ENCODE measurements around the gene OSBPL6. TPM values are rescaled to one million over a fixed set of nuclear protein-coding genes. Genes with fewer than 3 reads are reported as not detected.

Gene OSBPL6
- total RNA-seq, 2 experiments from 2014 or later = 0.16 to 0.24 TPM

DNA sequence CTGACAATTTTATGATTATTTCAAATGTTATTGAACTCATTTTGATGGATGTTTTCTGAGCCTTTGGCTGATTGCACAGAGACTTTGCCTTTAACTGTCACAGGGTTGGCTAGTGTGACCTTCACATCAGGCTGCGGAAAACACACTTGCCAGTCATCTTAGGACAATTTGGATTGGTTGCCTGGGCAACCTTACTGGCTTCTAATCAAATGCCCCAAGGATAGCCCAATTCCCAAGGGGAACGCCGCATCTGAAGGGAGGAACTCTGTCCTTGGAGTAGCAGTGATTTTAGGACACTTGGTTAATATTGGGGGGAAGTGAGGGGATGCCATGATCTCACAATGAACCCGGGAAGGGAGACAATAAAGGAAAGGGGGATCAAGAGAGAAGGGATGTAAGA, 29.5 kb downstream of the OSBPL6 start:
- ChIA-PET POLR2A (no interaction called here), CTCF (no interaction called here)
- Mint-ChIP-seq H3K36me3 (ENCODE audit: low read depth) (no peaks in the 10 kb centered on the region), H3K4me1 (ENCODE audit: low read depth) (no peaks in the 10 kb centered on the region), H3K9me3 (ENCODE audit: insufficient read depth) (no peaks in the 10 kb centered on the region), H3K27me3 (ENCODE audit: low read depth) (peaks cover 28% of the 10 kb centered on the region), H3K27ac (no peak overlapping the region), H3K4me3 (no peak overlapping the region)
- no peak for DNase-seq
- no peak for ATAC-seq

DNA sequence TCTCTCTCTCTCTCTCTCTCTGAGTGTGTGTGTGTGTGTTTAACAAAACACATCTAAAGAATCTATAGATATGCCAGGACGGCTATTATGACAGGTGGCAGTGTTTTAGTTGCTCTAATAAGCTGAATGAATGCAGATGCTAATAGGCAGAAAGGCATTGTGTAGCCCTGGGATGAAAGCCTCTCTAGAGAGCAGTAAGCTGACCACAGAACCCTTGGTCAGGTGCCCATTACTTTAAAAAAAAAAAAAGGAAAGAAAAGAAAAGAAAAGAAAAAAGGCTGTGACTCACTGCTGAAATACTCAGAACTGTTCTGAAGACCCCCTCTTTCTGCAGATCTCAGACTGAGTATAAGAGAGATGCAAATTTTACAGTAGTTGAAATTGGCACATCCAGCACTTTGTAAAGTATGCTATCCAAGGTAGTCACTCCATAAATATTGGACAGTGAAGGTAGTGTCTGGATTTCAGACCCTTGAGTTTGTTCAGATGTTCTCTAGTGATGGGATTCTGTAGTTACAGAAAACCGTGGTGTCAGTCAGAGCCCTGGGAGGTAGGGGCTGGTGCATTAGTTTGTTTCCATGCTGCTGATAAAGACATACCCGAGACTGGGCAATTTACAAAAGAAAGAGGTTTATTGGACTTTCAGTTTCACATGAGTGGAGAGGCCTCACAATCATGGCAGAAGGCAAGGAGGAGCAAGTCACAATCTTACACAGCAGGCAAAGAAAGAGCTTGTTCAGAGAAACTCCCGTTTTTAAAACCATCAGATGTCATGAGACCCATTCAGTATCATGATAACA, 30.9 kb downstream of the OSBPL6 start:
- ChIA-PET CTCF (no interaction called here), POLR2A (no interaction called here)
- ATAC-seq (no peak), DNase-seq (no peak)
- Mint-ChIP-seq H3K4me1 (ENCODE audit: low read depth) (no peaks in the 10 kb centered on the region), H3K27ac (no peak overlapping the region), H3K4me3 (no peak overlapping the region), H3K9me3 (ENCODE audit: insufficient read depth) (no peaks in the 10 kb centered on the region), H3K27me3 (ENCODE audit: low read depth) (peaks cover 27% of the 10 kb centered on the region), H3K36me3 (ENCODE audit: low read depth) (no peaks in the 10 kb centered on the region)

DNA sequence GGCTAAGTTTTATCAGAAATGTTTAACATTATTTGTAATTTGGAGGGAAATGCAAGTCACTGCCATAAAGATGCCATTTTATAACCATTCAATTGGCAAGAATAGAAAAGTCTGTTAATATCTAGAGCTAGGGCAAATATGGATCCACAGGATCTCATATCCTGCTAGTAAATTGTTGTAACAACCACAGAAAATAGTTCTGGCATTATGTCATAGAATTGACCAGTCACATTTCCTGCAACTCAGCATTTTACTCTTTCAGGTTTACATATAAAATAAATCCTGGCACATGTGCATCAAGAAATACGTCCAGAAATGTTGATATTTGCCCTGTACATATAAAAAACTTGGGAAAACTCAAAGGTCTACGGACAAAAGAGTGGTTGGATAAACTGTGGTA, 32.9 kb downstream of the OSBPL6 start:
- ChIA-PET POLR2A (no interaction called here), CTCF (no interaction called here)
- Mint-ChIP-seq H3K36me3 (ENCODE audit: low read depth) (no peaks in the 10 kb centered on the region), H3K27me3 (ENCODE audit: low read depth) (peaks cover 23% of the 10 kb centered on the region), H3K27ac (no peak overlapping the region), H3K4me1 (ENCODE audit: low read depth) (no peaks in the 10 kb centered on the region), H3K9me3 (ENCODE audit: insufficient read depth) (no peaks in the 10 kb centered on the region), H3K4me3 (no peak overlapping the region)
- DNase-seq (no peak), ATAC-seq (no peak)

DNA sequence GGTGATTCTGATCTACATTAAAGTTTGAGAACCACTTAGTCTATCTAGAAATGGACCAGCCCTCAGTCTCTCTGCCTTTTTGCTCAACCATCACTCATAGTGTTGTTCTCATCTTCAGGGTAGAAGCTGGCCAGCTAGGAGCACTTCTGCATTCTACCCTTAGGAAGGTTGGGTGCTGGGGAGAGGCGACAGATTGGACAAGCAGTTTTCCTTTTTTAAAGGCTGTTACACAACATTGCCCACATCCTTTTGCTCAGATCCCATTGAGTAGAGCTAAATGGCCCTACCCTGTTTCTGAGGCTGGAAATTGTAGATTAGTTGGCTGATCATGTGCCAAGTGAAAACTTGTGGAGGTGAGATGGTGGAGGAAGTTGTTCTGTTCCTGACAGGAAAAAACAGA, 35.6 kb downstream of the OSBPL6 start:
- peaks cover 14% of the 10 kb centered on the region for H3K27me3 Mint-ChIP-seq (ENCODE audit: low read depth)
- no peak for ATAC-seq
- CTCF ChIA-PET = no interaction called here

DNA sequence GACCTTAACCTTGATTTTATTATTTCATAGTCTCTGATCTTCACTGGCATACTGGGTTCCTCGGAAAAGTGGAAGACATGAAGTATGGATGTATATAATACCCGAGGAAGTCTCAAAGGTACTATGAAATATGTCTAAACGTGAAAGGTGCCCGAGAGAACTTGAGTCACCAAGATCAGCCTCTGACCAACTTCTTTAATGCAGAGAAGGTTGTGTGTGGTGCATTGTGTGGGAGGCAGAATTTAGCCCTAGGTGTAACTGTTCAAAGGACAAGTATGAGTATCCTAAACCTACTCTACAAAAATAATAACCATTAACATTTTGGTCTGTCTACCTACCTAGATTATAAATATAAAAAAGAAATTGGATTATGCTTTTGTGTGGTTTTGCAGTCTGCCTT, 36.1 kb downstream of the OSBPL6 start:
- peaks cover 12% of the 10 kb centered on the region for H3K27me3 Mint-ChIP-seq (ENCODE audit: low read depth)
- CTCF ChIA-PET = no interaction called here
- no peaks in the 10 kb centered on the region for H3K36me3 Mint-ChIP-seq (ENCODE audit: low read depth)
- POLR2A ChIA-PET = no interaction called here
- no peak overlapping the region for H3K27ac Mint-ChIP-seq
- no peaks in the 10 kb centered on the region for H3K9me3 Mint-ChIP-seq (ENCODE audit: insufficient read depth)
- no peaks in the 10 kb centered on the region for H3K4me1 Mint-ChIP-seq (ENCODE audit: low read depth)
- ATAC-seq (no peak), DNase-seq (no peak)
- H3K4me3 Mint-ChIP-seq = no peak overlapping the region

More for the DNA sequence above, 35.6 kb downstream of the OSBPL6 start:
- DNase-seq = no peak
- Mint-ChIP-seq H3K4me1 (ENCODE audit: low read depth) (no peaks in the 10 kb centered on the region), H3K36me3 (ENCODE audit: low read depth) (no peaks in the 10 kb centered on the region), H3K9me3 (ENCODE audit: insufficient read depth) (no peaks in the 10 kb centered on the region), H3K27ac (no peak overlapping the region), H3K4me3 (no peak overlapping the region)
- POLR2A ChIA-PET = no interaction called here

DNA sequence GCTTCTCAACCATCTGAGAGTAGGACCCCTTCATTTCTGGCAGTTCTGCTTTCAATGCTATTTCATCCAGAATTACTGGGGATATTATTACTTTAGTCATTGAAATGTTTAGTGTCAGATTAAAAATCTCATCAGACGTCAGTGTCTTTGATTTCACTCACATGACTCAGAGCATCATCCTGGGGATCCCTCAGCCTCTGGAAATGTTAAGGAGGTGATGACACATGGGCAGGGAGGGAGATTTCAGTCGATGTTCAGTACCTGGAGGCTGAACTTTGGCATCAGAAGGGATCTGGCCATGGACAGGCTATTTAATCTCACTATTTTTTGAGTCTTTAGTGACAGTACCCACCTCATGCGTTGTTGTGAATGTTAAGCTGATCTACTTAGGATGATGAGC, 39.1 kb downstream of the OSBPL6 start:
- Mint-ChIP-seq H3K9me3 (ENCODE audit: insufficient read depth) (no peaks in the 10 kb centered on the region), H3K4me1 (ENCODE audit: low read depth) (no peaks in the 10 kb centered on the region), H3K27ac (no peak overlapping the region), H3K27me3 (ENCODE audit: low read depth) (peaks cover 6% of the 10 kb centered on the region), H3K36me3 (ENCODE audit: low read depth) (no peaks in the 10 kb centered on the region), H3K4me3 (no peak overlapping the region)
- POLR2A ChIA-PET = no interaction called here
- ATAC-seq (no peak), DNase-seq (no peak)
- CTCF ChIA-PET = no interaction called here

DNA sequence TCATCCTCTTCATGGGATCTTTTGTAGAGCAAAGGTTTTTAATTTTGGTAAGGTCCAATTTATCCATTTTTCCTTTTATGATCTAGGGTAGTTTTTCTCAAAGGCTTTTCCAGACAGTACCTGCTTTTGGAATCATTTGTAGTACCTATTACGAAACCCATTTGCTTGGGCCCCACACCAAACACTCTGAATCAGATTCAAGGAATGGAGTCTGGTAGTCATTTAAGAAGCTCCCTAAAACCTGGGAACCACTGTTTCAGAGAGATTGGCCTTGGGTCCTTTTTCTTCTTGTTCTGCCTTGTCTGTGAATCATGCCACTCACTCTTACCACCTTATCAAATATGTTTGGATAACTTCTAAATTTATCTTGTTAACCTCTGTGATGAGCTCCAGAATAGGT, 40.3 kb downstream of the OSBPL6 start:
- ChIA-PET CTCF (interaction anchor here (1.2 kb wide), 1 partner anchor 122 kb away, joined by 3 read pairs; the partner anchor contains the start of gene RBM45), POLR2A (no interaction called here)
- DNase-seq (no peak), ATAC-seq (no peak)
- Mint-ChIP-seq H3K4me3 (no peak overlapping the region), H3K27me3 (ENCODE audit: low read depth) (peaks cover 6% of the 10 kb centered on the region), H3K27ac (no peak overlapping the region), H3K9me3 (ENCODE audit: insufficient read depth) (no peaks in the 10 kb centered on the region), H3K36me3 (ENCODE audit: low read depth) (no peaks in the 10 kb centered on the region), H3K4me1 (ENCODE audit: low read depth) (no peaks in the 10 kb centered on the region)

DNA sequence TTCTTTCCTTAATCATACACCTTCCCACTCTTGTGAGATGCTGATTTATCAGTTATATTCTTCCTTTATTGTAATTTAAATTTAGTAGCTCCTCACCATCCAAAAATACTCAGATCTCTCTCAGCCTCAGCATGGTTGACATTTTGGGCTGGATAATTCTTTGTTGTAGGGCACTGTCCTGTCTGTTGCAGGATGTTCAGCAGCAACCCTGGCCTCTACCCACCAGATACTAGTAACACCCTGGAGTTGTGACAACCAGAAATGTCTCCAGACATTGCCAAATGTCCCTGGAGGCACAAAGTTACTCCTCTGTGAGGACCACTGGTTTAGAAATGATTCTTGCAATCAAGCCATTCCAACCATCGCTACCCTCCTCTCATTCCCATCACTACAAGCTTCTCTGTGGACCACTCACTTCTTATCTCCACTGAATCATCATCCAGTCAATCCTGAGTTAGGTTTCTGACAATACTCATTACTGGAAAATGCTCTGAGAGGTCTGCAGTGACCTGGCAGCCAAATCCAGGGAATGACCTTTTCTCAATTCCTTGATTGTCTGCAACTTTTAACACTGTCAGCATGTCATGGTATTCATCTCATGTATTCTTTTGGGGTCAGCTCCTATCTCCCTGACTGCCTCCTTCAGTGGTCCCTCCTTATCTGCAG, 43.3 kb downstream of the OSBPL6 start:
- ATAC-seq = no peak
- CTCF ChIA-PET = no interaction called here
- Mint-ChIP-seq H3K27me3 (ENCODE audit: low read depth) (peaks cover 4% of the 10 kb centered on the region), H3K36me3 (ENCODE audit: low read depth) (no peaks in the 10 kb centered on the region), H3K4me3 (no peak overlapping the region), H3K9me3 (ENCODE audit: insufficient read depth) (no peaks in the 10 kb centered on the region), H3K27ac (no peak overlapping the region), H3K4me1 (ENCODE audit: low read depth) (no peaks in the 10 kb centered on the region)
- no peak for DNase-seq
- POLR2A ChIA-PET = no interaction called here

DNA sequence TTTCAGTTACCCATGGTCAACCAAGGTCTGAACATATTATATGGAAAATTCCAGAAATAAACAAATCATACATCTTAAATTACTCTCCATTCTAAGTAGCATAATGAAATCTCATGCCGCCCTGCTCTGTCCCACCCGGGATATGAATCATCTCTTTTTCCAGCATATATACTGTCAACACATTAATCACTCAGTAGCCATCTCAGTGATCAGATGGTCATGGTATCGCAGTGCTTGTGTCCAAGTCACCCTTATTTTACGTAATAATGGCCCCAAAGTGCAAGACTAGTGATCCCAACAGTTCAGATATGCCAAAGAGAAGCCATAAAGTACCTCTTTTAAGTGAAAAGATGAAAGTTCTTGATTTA, 43.8 kb downstream of the OSBPL6 start:
- H3K4me1 Mint-ChIP-seq (ENCODE audit: low read depth) = no peaks in the 10 kb centered on the region
- H3K36me3 Mint-ChIP-seq (ENCODE audit: low read depth) = no peaks in the 10 kb centered on the region
- no peak for DNase-seq
- no peaks in the 10 kb centered on the region for H3K9me3 Mint-ChIP-seq (ENCODE audit: insufficient read depth)
- ChIA-PET POLR2A (no interaction called here), CTCF (no interaction called here)
- no peak overlapping the region for H3K4me3 Mint-ChIP-seq
- H3K27ac Mint-ChIP-seq = no peak overlapping the region
- peaks cover 4% of the 10 kb centered on the region for H3K27me3 Mint-ChIP-seq (ENCODE audit: low read depth)
- ATAC-seq = no peak

DNA sequence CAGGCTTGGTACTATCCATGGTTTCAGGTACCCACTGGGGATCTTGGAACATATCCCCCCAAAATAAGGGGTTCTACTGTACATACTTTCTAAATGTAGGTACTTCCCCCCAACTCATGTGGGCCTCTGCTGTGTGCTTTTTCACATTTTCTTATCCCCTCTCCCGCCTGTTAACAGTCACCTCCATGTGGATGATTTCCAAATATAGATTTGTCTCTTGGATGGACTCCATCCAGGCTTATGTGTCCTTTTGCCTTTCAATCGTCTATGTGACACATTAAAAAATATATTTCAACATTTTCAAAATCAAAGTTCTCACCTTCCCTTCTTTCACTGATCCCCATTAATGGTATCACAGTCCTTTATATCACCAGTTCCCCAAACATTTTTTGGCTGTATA, 44.4 kb downstream of the OSBPL6 start:
- H3K27ac Mint-ChIP-seq = no peak overlapping the region
- no peak overlapping the region for H3K4me3 Mint-ChIP-seq
- H3K36me3 Mint-ChIP-seq (ENCODE audit: low read depth) = no peaks in the 10 kb centered on the region
- ATAC-seq (no peak), DNase-seq (no peak)
- H3K4me1 Mint-ChIP-seq (ENCODE audit: low read depth) = no peaks in the 10 kb centered on the region
- POLR2A ChIA-PET = no interaction called here
- CTCF ChIA-PET = no interaction called here
- peaks cover 4% of the 10 kb centered on the region for H3K27me3 Mint-ChIP-seq (ENCODE audit: low read depth)
- H3K9me3 Mint-ChIP-seq (ENCODE audit: insufficient read depth) = no peaks in the 10 kb centered on the region

DNA sequence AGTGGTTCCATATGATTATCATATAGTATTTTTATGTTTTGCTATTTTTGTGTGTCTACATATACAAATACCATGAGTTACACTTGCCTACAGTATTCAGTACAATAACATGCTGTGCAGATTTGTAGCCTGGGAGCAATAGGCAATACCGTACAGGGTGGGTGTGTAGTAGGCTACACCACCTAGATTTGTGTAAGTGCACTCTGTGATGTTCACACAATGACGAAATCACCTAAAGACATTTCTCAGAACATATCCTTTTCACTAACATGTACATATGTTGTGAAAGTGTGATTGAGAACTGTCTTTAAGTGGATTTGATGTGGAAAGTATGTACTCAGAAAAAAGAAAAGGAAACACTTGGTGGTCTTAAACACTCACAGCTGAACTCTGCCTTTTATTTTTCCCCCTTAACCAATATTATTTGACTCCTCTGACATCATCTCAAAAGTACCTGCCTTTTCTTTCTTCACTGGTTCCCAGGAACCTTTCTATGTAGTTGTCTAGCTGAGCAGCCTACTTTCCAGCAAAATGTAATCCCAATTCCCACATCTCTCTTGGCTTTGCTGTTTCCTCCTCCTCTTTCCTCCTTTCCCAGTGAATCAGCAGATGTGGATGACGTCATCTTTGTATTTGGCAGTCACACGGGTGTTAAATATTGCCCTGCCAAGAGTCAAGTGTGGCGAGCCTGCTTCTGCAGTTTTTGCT, 47.7 kb downstream of the OSBPL6 start:
- H3K4me3 Mint-ChIP-seq = no peak overlapping the region
- ATAC-seq = no peak
- no peaks in the 10 kb centered on the region for H3K9me3 Mint-ChIP-seq (ENCODE audit: insufficient read depth)
- H3K4me1 Mint-ChIP-seq (ENCODE audit: low read depth) = no peaks in the 10 kb centered on the region
- CTCF ChIA-PET = no interaction called here
- no peaks in the 10 kb centered on the region for H3K36me3 Mint-ChIP-seq (ENCODE audit: low read depth)
- peaks cover 3% of the 10 kb centered on the region for H3K27me3 Mint-ChIP-seq (ENCODE audit: low read depth)
- H3K27ac Mint-ChIP-seq = no peak overlapping the region
- DNase-seq = no peak
- POLR2A ChIA-PET = no interaction called here

DNA sequence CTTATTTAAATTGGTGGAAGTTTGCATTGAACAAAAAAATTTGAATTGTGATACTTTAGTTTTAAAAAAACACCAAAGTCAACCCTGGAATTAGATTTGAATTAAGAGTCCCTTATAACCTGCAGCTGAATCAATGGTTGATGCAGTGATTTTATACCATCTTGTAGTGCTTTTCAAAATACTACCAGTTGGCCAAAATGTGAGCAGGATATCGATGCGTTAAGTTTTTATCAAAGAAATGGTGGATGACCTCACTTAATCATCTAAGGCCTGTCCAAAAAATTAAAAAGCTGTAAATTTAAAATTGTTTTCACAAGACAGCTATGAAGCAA, 48.2 kb downstream of the OSBPL6 start:
- H3K4me3 Mint-ChIP-seq = no peak overlapping the region
- CTCF ChIA-PET = no interaction called here
- no peak for DNase-seq
- H3K9me3 Mint-ChIP-seq (ENCODE audit: insufficient read depth) = no peaks in the 10 kb centered on the region
- H3K36me3 Mint-ChIP-seq (ENCODE audit: low read depth) = no peaks in the 10 kb centered on the region
- no peak overlapping the region for H3K27ac Mint-ChIP-seq
- peaks cover 8% of the 10 kb centered on the region for H3K27me3 Mint-ChIP-seq (ENCODE audit: low read depth)
- POLR2A ChIA-PET = no interaction called here
- no peaks in the 10 kb centered on the region for H3K4me1 Mint-ChIP-seq (ENCODE audit: low read depth)
- no peak for ATAC-seq
